ENCODE measurements around the gene MED23.
"Not testable (repeated sequence)": the region's sequence is repeated elsewhere in the genome, so short reads cannot be mapped to it uniquely, and the experiment has no call there.

GRCh38 chr6:131531681-131532080 is 96.4 kb downstream of the MED23 start:
- TF ChIP-seq CTCF (conservative IDR thresholded peaks at IDR 0.05; ENCODE audit: low read depth, low read length); EZH2 (IDR thresholded peaks at IDR 0.05; ENCODE audit: low read length, unreplicated experiment); EZH2phosphoT487 (IDR thresholded peaks at IDR 0.05; ENCODE audit: borderline replicate concordance, low read length): not testable (repeated sequence)

Measured in PC-3 (cell line).